SU-DHL-6 (cell line): ENCODE results near the gene GPSM1.

Experiments used
- H2AFZ ChIP-seq: fragments of 200-600 bp; sonication (generic); 2 replicates; pipeline ENCODE4 v1.6.1; 2014; ENCODE audit warnings: low read depth, mild to moderate bottlenecking, moderate library complexity, mixed read lengths, antibody characterized with exemption, low read length; ENCODE audit not compliant: severe bottlenecking
- H3F3A ChIP-seq: fragments of 200-600 bp; shearing (Covaris generic); 2 replicates; pipeline ENCODE4 v1.6.0; 2016; ENCODE audit warnings: antibody characterized with exemption, mild to moderate bottlenecking; ENCODE audit not compliant: insufficient read depth
- H3K27ac ChIP-seq: fragments of 200-600 bp; sonication (generic); 2 replicates; pipeline ENCODE4 v1.5.1; 2016; ENCODE audit warnings: low read depth, mild to moderate bottlenecking, low read length, moderate library complexity, mixed read lengths
- H3K27me3 ChIP-seq: fragments of 200-600 bp; sonication (generic), shearing (Covaris generic); 2 replicates; pipeline ENCODE4 v1.6.0; 2014; ENCODE audit warnings: mild to moderate bottlenecking, low read length
- H3K36me3 ChIP-seq: fragments of 200-600 bp; sonication (generic); 2 replicates; pipeline ENCODE4 v1.6.1; 2014; ENCODE audit warnings: mild to moderate bottlenecking, low read length, mixed read lengths
- H3K4me2 ChIP-seq: fragments of 300-600, 200-600 bp; shearing (Covaris generic), sonication (generic); 2 replicates; pipeline ENCODE4 v1.6.0; 2014; ENCODE audit warnings: low read length, low read depth, mild to moderate bottlenecking; ENCODE audit not compliant: poor library complexity, severe bottlenecking
- H3K4me3 ChIP-seq: fragments of 200-600 bp; sonication (generic); 2 replicates; pipeline ENCODE4 v1.5.1; 2014; ENCODE audit warnings: antibody characterized with exemption, low read length, mild to moderate bottlenecking, mixed read lengths; ENCODE audit not compliant: insufficient read depth, poor library complexity, severe bottlenecking
- H3K79me2 ChIP-seq: fragments of 200-600 bp; sonication (generic); 2 replicates; pipeline ENCODE4 v1.6.1; 2014; ENCODE audit warnings: mild to moderate bottlenecking, low read length, moderate library complexity; ENCODE audit not compliant: insufficient read depth
- H3K9ac ChIP-seq: fragments of 200-600 bp; sonication (generic); 2 replicates; pipeline ENCODE4 v1.7.0; 2014; ENCODE audit warnings: mild to moderate bottlenecking, low read length
- H3K9me2 ChIP-seq: fragments of 200-600 bp; sonication (generic); replicated peaks from 2 replicates; pipeline ENCODE4 v1.6.1; 2014; ENCODE audit warnings: low read length; ENCODE audit not compliant: insufficient read depth
- H3K9me3 ChIP-seq: fragments of 200-600 bp; sonication (generic); 2 replicates; pipeline ENCODE4 v1.6.1; 2014; ENCODE audit warnings: low read length, mixed read lengths; ENCODE audit not compliant: insufficient read depth
- H4K20me1 ChIP-seq: fragments of 200-600 bp; sonication (generic); 2 replicates; pipeline ENCODE4 v1.6.1; 2014; ENCODE audit warnings: low read depth, mild to moderate bottlenecking, antibody characterized with exemption, low read length, moderate library complexity, mixed read lengths
- EZH2phosphoT487 ChIP-seq: fragments of 200-600 bp; sonication (generic), shearing (Covaris generic); conservative IDR thresholded peaks from 2 replicates; pipeline ENCODE4 v1.6.1; 2018; ENCODE audit warnings: mild to moderate bottlenecking, antibody characterized with exemption, low read length, moderate library complexity, mixed read lengths
- TF ChIP-seq, protein P1 (sequence below): fragments of 200-600 bp; sonication (generic); IDR thresholded peaks from one replicate; pipeline ENCODE4 v1.5.1; 2017; ENCODE audit warnings: antibody characterized with exemption, mild to moderate bottlenecking, low read length, moderate library complexity; ENCODE audit not compliant: insufficient read depth, poor library complexity, severe bottlenecking

Gene GPSM1

DNA sequence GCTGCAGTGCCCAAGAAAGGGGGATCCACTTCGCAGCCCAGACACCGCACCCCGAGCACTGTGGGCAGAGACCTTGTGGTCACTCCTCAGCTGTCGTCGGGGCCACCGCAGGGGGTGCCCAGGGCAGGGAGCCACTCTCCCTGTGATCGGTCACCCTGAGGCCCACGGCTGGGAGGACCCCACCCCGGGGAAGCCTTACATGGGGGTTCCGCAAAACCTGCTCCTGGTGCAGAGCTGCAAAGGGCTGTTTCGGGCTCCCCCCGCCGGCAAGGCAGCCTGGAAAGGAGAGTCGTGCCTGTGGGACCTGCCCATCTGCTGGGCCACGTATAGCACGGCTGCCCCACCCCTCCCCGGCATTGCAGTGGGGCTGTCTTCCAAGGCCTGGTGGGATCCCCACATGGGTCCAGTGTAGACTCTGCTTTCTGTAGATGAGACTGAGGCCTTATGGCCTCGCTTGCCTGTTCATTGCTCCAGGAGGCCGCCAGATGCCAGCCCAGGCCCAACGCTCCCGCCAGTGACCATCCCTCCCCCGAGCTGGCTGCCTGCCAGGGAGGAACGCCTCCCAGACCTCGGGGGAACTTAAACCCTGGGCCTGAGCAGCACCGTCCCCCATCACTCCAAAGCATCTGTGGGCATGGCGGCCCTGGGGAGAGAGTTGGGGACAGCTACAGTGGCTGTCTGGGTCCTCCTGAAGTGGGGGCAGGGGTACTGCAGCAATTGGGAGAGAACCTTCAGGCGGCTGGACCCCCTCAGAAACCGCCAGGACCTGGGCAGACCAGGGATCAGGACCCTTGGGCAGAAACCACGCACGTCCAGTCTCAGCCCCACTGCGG is 37.8 kb downstream of the GPSM1 start:
- H3K9me3 ChIP-seq: no peaks in the 10 kb centered on the region
- H3K27me3 ChIP-seq: no peaks in the 10 kb centered on the region
- H3K4me3 ChIP-seq: no peak overlapping the region
- H3K9ac ChIP-seq: no peak overlapping the region
- H3K36me3 ChIP-seq: no peaks in the 10 kb centered on the region
- H3K9me2 ChIP-seq: no peaks in the 10 kb centered on the region
- H3K4me2 ChIP-seq: no peak overlapping the region
- H3K79me2 ChIP-seq: no peaks in the 10 kb centered on the region
- no peaks in the 10 kb centered on the region for H4K20me1 ChIP-seq
- TF ChIP-seq EZH2phosphoT487: no peak
- TF ChIP-seq, protein P1, sequence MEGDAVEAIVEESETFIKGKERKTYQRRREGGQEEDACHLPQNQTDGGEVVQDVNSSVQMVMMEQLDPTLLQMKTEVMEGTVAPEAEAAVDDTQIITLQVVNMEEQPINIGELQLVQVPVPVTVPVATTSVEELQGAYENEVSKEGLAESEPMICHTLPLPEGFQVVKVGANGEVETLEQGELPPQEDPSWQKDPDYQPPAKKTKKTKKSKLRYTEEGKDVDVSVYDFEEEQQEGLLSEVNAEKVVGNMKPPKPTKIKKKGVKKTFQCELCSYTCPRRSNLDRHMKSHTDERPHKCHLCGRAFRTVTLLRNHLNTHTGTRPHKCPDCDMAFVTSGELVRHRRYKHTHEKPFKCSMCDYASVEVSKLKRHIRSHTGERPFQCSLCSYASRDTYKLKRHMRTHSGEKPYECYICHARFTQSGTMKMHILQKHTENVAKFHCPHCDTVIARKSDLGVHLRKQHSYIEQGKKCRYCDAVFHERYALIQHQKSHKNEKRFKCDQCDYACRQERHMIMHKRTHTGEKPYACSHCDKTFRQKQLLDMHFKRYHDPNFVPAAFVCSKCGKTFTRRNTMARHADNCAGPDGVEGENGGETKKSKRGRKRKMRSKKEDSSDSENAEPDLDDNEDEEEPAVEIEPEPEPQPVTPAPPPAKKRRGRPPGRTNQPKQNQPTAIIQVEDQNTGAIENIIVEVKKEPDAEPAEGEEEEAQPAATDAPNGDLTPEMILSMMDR: no peak
- no peak overlapping the region for H2AFZ ChIP-seq
- H3K27ac ChIP-seq: no peak overlapping the region
- no peaks in the 10 kb centered on the region for H3F3A ChIP-seq

DNA sequence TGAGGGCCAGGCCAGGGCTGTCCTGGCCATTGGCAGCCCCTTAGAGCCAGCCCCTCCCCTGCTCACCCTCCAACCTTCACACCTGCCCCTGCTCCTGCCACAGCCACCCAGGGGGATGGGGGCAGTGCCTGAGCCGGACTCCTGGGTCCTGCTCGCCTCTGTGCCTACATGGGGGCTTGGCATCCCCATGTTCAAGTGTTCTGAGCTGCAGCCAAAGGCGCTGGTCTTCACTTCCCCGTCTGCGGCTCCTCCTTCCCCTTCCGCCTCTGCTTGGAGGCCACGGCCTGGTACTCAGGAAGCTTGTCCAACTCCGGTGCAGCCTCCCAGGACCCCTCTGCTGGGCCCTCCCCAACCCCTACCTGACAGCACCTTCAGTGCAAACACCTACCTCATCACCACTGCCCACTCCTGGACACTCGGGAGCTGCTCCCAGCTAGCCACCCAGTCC is 38.5 kb downstream of the GPSM1 start:
- Histone ChIP-seq H4K20me1 (no peaks in the 10 kb centered on the region), H3K27ac (no peak overlapping the region), H3K9ac (no peak overlapping the region)

GRCh38 chr9:136366826-136367225 is 39.5 kb downstream of the GPSM1 start:
- Histone ChIP-seq H3K27me3 (no peaks in the 10 kb centered on the region), H3K9me3 (no peaks in the 10 kb centered on the region), H3K36me3 (no peaks in the 10 kb centered on the region), H2AFZ (no peak overlapping the region), H3K9me2 (no peaks in the 10 kb centered on the region), H3K27ac (no peak overlapping the region), H3F3A (no peaks in the 10 kb centered on the region), H3K79me2 (no peaks in the 10 kb centered on the region), H4K20me1 (no peaks in the 10 kb centered on the region), H3K4me3 (no peak overlapping the region), H3K4me2 (no peak overlapping the region), H3K9ac (no peak overlapping the region)
- TF ChIP-seq, protein P1: no peak
- TF ChIP-seq EZH2phosphoT487: no peak

More for the DNA sequence above, 38.5 kb downstream of the GPSM1 start:
- Histone ChIP-seq H3K27me3 (no peaks in the 10 kb centered on the region), H3K4me2 (no peak overlapping the region), H3K79me2 (no peaks in the 10 kb centered on the region), H3K9me2 (no peaks in the 10 kb centered on the region), H3K9me3 (no peaks in the 10 kb centered on the region), H3K4me3 (no peak overlapping the region), H3F3A (no peaks in the 10 kb centered on the region), H2AFZ (no peak overlapping the region), H3K36me3 (no peaks in the 10 kb centered on the region)
- no peak for TF ChIP-seq EZH2phosphoT487
- TF ChIP-seq, protein P1: no peak
